HG03342 (cell line): ENCODE data around the gene CAMK4.
"Not testable (repeated sequence)": the region's sequence is repeated elsewhere in the genome, so short reads cannot be mapped to it uniquely, and the experiment has no call there.

Experiments
- ATAC-seq: cut with Tn5 transposase; IDR thresholded peaks from one replicate; pipeline ENCODE4 v1.9.1; 2021; ENCODE audit warnings: mild to moderate bottlenecking, moderate library complexity; ENCODE audit not compliant: unreplicated experiment

The CAMK4 gene

DNA sequence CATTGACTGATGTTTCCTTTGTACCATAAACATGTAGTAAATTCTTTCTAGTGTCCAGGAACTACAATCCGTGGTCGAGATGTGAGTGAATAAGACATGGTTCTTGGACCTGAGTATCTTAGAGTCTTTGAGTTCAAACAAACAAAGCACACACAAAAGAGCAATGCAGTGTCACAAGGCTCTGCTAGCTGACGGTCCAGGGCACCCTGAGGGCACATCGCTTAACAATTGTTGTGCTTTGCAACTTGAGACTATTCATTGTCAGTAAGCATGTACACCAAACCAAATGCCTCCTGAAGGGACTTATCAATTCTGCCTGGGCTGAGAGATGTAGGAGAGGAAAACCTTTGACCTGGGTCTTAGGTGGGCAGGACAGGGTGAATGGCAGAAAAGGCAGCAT, 84.8 kb downstream of the CAMK4 start:
- no peak for ATAC-seq

DNA sequence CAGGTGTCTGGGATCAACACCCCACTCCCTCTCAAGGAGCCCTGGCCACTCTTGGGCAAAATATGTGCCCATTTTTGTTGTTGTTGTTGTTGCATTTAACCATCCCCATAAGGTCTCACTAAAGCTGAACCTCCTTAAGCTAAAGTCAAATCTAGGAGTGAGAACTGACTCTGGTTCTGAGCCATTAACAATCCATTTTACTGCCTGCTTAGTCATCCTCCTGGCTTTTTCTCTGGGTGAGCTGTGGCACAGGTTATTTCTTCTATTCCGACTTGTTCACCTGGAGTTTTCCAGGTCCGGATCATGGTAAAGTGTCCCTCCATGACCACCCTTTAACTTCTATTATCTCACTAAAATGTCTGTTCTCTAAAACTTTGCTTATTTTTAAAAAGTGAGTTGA, 85.2 kb downstream of the CAMK4 start:
- no peak for ATAC-seq

DNA sequence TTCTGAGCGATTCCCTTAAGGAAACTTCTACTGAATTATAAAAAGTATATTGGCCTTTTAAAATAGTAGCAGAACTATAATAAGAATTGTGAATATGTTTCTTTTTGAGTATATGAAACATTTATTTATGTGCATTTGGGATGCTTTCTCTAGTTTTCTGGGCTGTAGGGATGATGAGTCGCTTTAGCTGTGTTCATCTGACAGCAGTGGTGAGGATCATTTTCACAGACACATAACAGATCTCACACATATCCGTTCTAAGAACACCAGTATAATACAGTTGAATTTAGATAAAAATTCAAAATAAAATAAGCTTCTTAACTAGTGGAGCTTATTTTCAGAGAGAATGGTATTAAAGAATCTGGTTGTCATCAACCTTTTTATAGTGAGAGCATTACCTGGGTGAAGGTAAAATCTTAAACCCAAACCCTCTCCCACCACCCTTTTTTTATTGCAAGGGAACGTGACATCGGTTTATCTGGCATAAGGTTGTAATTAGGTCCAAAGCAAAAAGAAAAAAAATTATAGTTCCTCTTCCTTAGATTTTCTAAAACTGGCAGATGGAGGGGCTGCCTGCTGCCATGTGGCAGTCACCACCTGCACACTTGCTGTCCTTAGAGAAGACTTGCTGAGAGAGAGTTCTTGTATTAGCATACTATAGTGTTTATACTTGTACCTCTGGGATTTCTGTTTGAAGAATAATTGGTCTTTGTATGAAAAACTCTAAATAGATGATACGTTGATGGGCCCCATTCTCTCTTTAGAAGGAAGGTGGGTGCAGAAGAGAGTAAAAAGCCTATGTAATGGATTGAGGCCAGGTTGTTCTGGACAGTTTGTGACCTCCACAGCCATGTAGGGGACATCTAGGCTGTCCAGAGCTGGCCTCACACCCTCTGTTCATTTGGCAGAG, 86.8 kb downstream of the CAMK4 start:
- no peak for ATAC-seq

DNA sequence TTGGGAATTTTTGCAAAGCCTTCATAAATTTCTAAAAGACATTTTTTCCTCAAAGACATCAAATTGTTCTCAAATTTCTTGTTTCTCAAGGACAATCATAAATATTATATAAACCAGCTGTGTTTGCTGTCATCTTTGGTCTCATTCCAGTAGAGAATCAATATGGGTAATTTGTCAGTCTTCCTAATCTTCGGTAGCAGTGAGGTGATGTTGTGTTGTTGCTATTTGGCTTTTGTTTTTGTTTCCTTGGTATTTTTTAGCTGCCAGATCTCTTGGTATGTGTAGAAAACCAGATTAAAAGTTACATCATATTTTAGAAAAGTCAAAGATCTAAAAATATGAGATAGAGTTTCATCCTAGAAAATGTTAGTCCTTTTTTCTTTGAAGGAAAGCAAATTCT, 87.5 kb downstream of the CAMK4 start:
- no peak for ATAC-seq

DNA sequence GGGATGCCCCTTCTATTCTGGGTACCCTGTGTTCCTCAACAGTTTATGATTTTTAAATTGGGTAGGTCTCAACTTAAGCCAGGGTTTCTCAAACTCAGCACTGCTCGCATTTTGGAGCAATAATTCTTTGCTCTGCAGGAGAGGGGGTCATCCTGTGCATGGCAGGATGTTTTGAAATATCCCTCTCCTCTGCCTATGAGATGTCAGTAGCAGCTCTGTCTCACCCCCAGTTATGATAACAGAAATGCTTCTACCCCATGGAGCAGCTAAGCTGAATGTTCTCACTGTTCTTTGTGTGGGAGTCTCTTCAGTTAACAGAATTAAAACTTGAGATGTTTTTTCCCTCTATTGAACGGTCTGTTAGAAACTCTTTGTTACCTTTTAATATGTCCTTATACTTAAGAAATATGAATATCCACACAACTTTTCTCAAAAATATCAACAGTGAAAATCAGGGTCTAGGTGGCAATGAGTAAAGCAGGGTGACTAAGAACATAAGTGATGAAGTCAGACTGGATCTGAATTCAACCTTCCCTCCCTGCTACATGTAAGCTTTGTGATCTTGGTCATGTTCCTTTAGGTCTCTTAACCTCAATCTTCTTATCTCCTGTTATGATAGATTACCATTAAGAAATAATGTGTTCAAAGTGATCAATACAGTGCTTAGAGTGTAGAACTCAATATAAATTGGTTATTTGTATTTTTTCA, 89.0 kb downstream of the CAMK4 start:
- ATAC-seq = no peak

DNA sequence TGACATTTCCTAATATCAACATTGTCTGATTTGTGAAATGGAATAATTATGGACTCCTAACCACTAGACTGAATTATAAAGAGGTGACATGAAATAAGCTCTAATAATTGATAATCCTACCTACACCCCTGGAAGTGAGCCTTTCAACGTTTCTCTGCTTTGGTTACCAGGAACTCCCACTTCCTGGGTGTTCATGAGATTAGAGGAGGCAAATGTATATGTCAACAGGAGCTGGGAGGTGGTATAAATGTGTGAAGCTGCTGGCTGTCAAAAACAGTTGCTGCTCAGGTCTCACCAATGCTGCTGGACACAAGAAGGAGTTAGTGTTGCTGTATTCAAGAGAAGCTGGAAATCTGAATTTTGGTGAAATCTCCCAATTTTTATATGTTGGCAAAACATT, 96.8 kb downstream of the CAMK4 start:
- no peak for ATAC-seq

DNA sequence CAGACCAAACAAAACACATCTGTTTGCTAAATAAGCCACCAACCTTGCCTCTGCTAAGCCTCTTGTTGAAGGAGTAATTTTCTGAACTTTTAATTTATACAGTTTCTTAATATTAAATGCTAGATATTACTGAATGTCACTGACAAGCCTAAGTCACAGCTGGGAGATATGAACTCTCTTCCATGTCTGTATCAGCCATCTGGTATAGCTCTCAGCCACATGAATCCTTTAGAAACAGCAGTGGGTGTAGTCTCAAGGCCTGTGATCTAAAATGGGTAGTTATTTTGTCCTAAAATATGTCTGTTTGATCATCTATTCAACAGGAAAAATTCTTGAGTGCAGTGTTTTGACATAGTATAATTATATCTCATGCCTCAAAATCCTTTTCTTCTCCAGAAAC, 97.2 kb downstream of the CAMK4 start:
- no peak for ATAC-seq

DNA sequence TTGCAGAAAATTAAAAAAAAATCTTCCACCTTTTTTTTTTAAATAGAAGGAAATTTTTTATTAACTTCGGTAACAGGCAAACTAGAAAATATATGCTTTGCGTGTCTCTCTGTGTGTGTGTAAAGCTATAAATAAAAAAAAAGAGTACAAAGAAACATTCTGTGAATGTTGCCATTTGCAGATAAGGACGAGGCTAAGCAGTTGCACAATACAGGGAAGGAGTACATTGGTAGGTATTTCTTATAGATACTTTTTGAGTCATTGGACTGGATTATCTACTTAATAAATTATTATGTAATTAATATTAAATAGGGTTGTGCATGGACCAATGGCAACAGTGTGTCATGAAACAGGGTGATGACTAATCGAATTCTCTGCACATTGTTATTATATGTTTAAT, 102.4 kb downstream of the CAMK4 start:
- ATAC-seq = no peak

DNA sequence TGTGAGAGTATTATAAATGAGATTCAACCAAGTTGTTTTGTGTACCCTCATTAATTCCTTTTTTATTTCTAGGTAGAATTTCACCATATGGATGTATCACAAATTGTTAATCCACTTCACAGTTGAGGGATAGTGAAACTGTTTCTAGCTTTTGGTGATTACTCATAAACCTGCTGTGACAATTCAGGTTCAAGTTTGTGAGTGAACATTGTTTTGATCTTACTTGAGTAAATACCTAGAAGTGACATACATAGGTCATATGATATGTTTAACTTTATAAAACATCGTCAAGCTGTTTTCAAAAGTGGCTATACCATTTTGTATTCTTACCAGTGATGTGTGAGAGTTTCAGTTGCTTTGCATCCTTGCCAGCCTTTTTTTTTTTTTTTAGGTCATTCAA, 112.9 kb downstream of the CAMK4 start:
- no peak for ATAC-seq

DNA sequence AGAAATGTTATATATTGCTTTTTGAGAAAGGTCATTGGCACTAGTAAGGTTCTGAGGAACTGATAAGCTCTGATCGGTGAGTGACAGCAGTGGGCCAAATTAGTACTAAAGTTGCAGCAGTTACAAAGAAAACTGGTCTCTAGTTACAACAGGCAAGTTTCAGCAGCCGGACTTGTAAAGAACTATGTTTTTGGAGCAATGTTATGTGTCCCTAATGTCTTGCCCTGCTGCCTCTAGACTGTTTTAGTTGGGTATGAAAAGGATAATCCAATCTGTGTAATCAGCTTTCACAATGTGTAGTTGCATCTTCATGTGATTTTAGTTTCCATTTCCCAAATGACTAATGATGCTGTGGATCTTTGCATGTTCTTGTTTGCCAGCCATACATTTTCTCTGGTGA, 113.5 kb downstream of the CAMK4 start:
- ATAC-seq = peak; percentile 71

DNA sequence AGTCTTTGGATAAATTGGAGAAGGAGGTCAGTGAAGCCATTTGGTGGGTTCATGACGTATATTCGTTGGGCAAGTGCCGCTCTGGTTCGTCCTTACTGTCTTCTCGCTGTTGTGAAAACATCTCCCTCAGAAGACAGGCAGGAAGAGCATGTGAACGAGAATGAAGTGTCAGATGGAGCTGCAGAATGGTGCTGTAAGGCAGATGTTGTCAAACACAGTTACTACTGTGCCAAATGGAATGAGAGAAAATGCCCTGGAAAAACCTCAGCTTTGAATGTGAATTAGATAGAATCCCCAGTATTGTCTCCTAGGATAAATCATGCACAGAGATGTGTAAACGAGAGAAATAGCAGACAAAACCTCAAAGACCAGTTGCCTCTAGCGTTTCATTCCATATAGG, 121.5 kb downstream of the CAMK4 start:
- no peak for ATAC-seq

DNA sequence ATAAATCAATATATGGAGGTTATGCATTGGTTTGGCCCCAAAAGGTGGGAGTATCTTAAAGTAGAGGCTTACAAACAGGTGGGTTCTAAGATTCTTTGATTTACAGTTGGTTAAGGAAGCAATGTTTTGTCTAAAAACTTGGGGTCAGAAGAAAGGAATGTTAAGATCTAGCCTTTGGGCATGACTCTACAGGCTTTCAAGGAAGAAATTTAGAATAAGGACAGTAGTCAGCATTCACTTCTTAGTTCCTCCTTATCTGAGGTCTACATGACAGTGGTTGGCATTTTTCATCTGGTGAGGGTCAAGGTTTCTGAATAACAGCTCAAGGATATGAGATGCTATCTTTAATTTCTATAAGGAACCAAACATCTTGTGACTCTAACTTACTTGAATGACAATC, 122.8 kb downstream of the CAMK4 start:
- no peak for ATAC-seq

DNA sequence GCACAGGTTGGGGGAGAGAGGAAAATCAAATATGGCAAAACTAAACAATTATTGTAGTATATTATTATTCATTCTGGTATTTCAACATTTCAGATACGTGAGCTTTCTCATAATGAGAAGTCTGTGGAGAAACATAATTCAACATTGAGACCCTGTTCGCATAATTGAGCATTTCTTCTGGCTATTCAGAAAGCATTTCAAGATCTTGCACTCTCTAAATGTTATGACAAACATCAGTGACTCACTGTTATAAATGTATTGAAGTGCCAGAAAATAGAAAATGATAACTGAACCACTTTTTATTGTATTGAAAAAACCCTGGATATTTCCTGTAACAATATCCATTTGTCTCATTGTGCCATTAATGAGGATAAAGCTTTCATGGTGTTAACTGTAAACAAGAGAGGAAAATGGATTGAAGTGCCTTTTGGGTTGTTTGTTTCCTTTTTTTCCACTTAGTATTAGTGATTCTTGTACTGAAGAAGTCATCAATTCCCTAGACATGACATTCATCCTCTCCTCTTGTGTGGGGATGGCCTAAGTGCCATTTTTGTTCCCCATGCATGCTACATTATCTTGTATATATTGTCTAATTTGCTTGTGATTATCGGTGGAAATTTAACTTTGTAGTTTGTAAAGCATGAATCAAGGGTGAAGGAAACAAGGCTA, 124.6 kb downstream of the CAMK4 start:
- ATAC-seq = no peak

DNA sequence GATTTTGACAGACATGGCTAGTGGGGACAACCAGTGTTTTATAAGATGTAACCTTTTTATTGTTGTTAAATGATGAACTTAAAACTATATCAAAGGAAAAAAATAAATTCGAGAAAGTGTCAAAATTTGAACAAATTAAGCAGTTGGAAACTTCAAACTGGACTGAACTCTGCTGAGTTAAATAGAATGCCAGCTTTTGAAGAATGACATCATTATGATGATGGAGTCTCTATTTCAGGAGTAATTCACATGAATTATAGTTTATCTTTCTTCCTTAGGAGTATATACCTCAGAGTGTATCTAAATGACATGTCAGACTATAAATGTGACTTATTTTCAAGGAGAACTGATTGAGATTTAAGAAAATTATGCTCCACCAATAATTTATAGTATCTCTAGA, 125.2 kb downstream of the CAMK4 start:
- no peak for ATAC-seq

DNA sequence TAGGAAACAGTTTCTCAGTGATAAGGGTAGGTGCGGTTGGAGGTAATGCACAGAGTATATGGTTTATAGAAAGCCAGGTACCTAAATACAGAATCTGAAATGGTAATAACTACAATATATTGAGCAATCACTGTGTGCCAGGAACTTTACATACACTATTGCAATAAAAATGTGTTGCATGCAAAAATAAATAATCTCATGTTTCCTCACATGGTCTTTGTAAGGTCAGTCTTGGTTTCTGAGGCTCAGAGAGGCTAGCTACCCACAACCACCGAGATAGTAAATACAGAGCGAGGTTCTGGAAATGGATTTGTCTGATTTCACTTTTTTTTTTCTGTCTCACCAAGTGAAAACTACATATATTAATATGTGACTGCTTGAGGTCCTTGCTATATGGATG, 128.9 kb downstream of the CAMK4 start:
- no peak for ATAC-seq

DNA sequence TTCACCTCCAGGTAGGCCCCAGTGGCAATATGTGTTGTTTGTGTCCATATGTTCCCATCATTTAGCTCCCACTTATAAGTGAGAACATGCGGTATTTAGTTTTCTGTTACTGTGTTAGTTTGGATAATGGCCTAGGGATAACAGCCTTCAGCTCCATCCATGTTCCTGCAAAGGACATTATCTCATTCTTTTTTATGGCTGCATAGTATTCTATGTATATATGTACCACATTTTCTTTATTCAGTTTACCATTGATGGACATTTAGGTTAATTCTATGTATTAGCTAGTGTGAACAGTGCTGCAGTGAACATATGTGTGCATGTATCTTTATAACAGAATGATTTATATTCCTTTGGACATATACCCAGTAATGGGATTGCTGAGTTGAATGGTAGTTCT, 134.5 kb downstream of the CAMK4 start:
- ATAC-seq = not testable (repeated sequence)

DNA sequence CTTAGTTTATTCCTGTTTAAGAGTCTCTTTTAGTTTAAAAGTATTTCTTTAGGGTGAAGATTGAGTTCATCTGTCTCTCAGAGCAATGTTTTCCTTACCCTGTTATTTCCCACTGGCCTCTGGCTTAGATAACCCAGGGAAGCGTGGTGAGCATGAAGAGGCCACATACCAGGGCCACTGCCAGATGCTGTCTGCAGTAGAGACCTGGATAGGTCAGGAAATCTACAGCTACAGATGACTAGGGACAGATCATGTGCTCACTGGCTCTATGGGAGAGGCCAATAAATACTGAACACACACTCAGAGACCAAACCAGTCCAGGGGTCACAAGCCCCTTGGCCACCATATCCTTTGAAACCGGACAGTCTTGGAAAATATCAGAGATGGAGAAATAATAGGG, 136.0 kb downstream of the CAMK4 start:
- ATAC-seq = no peak

DNA sequence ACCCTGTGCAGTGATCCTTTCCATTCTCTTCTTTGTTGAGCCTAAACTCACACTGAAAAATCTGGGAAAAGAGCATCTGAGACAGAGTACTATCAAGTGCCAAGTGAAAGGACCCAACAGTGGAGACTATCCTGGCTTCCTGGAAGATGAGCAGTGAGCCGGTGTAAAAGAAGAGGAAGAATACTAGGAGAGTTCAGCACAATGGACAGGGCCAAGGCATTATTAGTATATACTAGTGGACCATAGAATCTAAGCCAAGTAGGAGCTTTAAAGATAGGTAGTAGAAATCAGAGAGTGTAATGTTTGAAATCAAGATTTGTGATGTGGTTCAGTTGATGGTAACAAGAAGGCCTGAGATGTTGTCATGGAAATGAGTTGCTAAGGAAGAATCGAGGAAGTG, 140.8 kb downstream of the CAMK4 start:
- ATAC-seq = no peak

DNA sequence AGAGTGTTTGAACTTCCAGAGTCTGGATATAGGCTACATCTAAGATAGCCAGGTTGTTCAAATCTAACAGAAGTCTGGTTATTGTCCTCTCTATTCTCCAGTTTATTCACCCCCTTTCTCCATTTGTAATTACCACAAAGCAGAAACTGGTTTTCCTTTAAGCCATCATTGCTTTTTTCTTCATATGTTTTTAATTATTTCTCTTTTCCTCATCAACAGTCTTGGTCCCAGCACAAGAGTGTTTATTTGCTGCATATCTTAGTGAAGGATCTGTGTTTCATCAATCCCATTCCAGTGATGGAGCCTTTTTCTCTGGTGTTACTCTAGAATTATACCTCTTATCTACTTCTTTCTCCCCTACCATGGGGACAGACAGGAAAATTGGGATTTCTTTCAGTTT, 142.2 kb downstream of the CAMK4 start:
- no peak for ATAC-seq

DNA sequence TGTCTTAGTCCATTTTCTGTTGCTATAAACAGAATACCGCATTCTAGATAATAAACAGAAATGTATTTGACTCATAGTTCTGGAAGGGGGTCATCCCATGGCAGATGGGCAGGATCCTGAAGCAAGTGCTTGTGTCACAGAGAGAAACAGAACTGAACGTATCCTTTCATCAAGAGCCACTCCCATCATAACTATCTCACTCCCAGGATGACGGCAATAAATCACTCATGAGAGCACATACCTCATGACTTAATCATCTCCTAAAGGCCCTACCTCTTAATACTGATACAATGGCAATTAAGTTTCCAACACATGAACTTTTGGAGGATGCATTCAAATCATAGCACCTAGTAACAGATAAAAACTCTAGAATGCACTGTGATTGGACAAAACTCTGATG, 142.9 kb downstream of the CAMK4 start:
- no peak for ATAC-seq

DNA sequence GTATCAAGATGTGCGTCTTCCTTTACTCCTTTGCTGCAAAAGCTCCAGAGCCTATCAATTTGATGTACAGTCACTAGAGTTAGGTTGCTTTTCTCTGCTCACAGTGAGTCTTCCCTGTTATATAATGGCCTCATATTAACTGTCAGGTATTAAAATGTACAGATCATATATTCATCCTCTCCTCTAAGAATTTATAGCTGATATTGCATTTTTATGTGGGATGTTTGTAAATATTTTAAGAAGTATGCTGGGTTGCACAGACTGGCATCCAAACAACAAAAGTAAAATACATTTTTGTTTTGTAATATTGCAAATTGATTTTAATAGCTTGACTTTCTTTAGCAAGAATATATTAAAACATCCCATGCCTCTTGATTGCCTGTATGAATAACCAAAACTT, 148.6 kb downstream of the CAMK4 start:
- no peak for ATAC-seq

DNA sequence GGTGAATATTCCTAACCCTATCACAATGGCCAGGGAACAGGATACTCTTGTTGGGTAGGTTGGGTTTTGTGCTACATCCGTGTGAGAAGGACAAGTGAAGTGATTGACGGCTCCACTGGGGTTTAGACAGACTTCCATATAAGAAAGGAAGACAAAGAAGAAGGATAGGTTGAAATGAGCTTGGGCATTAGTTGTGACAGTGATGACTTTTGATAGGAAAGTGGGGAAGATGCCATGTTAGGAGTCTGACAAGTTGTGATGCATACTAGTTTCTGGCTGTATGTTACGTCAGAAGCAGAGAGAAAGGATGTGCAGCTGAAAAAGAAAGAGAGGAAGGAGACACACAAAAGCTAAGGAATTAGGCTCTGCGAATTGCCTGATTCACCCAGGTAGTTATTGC, 150.2 kb downstream of the CAMK4 start:
- no peak for ATAC-seq
